ENCODE measurements around the gene FBXL15.

DNA sequence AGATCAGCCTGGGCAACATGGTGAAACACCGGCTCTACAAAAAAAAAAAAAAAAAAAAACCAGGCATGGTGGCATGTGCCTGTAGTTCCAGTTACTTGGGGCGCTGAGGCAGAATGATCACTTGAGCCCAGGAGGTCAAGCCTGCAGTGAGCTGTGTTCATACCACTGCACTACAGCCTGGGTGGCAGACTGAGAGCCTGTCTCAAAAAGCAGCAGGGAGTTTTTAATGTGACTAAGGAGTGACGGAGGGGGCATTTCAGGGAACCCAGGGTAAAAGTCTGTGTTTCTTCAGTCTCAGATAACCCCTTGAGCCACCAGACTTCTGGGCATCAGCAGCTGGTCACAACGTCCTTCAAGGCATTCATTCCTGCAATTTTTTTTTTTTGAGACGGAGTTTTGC, 32.9 kb downstream of the FBXL15 start:
- TF ChIP-seq, protein P1, sequence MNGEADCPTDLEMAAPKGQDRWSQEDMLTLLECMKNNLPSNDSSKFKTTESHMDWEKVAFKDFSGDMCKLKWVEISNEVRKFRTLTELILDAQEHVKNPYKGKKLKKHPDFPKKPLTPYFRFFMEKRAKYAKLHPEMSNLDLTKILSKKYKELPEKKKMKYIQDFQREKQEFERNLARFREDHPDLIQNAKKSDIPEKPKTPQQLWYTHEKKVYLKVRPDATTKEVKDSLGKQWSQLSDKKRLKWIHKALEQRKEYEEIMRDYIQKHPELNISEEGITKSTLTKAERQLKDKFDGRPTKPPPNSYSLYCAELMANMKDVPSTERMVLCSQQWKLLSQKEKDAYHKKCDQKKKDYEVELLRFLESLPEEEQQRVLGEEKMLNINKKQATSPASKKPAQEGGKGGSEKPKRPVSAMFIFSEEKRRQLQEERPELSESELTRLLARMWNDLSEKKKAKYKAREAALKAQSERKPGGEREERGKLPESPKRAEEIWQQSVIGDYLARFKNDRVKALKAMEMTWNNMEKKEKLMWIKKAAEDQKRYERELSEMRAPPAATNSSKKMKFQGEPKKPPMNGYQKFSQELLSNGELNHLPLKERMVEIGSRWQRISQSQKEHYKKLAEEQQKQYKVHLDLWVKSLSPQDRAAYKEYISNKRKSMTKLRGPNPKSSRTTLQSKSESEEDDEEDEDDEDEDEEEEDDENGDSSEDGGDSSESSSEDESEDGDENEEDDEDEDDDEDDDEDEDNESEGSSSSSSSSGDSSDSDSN (IDR thresholded peaks at IDR 0.05; ENCODE audit: borderline replicate concordance in 1 of 2, low read depth in 2 of 2, low read length in 2 of 2) = no peak
- no peak for TF ChIP-seq CBX1 (IDR thresholded peaks at IDR 0.05; ENCODE audit: low read depth)
- TF ChIP-seq ATF1 (CRISPR knock-in tag; IDR thresholded peaks at IDR 0.05) = no peak
- no peak for TF ChIP-seq ATF1 (tag; IDR thresholded peaks at IDR 0.05)
- TF ChIP-seq KLF13 (tag; IDR thresholded peaks at IDR 0.05; ENCODE audit: borderline replicate concordance, low read depth) = no peak
- TF ChIP-seq, protein P2, sequence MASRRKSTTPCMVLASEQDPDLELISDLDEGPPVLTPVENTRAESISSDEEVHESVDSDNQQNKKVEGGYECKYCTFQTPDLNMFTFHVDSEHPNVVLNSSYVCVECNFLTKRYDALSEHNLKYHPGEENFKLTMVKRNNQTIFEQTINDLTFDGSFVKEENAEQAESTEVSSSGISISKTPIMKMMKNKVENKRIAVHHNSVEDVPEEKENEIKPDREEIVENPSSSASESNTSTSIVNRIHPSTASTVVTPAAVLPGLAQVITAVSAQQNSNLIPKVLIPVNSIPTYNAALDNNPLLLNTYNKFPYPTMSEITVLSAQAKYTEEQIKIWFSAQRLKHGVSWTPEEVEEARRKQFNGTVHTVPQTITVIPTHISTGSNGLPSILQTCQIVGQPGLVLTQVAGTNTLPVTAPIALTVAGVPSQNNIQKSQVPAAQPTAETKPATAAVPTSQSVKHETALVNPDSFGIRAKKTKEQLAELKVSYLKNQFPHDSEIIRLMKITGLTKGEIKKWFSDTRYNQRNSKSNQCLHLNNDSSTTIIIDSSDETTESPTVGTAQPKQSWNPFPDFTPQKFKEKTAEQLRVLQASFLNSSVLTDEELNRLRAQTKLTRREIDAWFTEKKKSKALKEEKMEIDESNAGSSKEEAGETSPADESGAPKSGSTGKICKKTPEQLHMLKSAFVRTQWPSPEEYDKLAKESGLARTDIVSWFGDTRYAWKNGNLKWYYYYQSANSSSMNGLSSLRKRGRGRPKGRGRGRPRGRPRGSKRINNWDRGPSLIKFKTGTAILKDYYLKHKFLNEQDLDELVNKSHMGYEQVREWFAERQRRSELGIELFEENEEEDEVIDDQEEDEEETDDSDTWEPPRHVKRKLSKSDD (conservative IDR thresholded peaks at IDR 0.05; ENCODE audit: low read length) = no peak
- no peak for TF ChIP-seq MEF2A (IDR thresholded peaks at IDR 0.05; ENCODE audit: control insufficient read depth, low read depth, low read length)
- no peak for TF ChIP-seq CHD1 (IDR thresholded peaks at IDR 0.05; ENCODE audit: low read length)
- no peak for TF ChIP-seq SAFB2 (IDR thresholded peaks at IDR 0.05; ENCODE audit: borderline replicate concordance, low read depth, low read length, severe bottlenecking)
- TF ChIP-seq HDAC1 (IDR thresholded peaks at IDR 0.05) = no peak
- TF ChIP-seq NFYB (IDR thresholded peaks at IDR 0.05; ENCODE audit: extremely low read depth, insufficient read length) = no peak
- TF ChIP-seq, protein P3, sequence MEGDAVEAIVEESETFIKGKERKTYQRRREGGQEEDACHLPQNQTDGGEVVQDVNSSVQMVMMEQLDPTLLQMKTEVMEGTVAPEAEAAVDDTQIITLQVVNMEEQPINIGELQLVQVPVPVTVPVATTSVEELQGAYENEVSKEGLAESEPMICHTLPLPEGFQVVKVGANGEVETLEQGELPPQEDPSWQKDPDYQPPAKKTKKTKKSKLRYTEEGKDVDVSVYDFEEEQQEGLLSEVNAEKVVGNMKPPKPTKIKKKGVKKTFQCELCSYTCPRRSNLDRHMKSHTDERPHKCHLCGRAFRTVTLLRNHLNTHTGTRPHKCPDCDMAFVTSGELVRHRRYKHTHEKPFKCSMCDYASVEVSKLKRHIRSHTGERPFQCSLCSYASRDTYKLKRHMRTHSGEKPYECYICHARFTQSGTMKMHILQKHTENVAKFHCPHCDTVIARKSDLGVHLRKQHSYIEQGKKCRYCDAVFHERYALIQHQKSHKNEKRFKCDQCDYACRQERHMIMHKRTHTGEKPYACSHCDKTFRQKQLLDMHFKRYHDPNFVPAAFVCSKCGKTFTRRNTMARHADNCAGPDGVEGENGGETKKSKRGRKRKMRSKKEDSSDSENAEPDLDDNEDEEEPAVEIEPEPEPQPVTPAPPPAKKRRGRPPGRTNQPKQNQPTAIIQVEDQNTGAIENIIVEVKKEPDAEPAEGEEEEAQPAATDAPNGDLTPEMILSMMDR (IDR thresholded peaks at IDR 0.05 in 2 of 3, conservative IDR thresholded peaks at IDR 0.05 in 1 of 3; ENCODE audit: insufficient read depth in 2 of 3, low read depth in 1 of 3, low read length in 3 of 3) = no peak
- TF ChIP-seq, protein P4, sequence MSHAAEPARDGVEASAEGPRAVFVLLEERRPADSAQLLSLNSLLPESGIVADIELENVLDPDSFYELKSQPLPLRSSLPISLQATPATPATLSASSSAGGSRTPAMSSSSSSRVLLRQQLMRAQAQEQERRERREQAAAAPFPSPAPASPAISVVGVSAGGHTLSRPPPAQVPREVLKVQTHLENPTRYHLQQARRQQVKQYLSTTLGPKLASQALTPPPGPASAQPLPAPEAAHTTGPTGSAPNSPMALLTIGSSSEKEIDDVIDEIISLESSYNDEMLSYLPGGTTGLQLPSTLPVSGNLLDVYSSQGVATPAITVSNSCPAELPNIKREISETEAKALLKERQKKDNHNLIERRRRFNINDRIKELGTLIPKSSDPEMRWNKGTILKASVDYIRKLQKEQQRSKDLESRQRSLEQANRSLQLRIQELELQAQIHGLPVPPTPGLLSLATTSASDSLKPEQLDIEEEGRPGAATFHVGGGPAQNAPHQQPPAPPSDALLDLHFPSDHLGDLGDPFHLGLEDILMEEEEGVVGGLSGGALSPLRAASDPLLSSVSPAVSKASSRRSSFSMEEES (CRISPR knock-in tag; IDR thresholded peaks at IDR 0.05) = no peak
- TF ChIP-seq, protein P5, sequence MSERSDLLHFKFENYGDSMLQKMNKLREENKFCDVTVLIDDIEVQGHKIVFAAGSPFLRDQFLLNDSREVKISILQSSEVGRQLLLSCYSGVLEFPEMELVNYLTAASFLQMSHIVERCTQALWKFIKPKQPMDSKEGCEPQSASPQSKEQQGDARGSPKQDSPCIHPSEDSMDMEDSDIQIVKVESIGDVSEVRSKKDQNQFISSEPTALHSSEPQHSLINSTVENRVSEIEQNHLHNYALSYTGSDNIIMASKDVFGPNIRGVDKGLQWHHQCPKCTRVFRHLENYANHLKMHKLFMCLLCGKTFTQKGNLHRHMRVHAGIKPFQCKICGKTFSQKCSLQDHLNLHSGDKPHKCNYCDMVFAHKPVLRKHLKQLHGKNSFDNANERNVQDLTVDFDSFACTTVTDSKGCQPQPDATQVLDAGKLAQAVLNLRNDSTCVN (CRISPR knock-in tag; IDR thresholded peaks at IDR 0.05) = no peak
